K562 (cell line): Measurements from ENCODE around the gene CRABP2. TPM values are rescaled to one million over a fixed set of nuclear protein-coding genes. Genes with fewer than 3 reads are reported as not detected.

Source experiments
- ATF2 ChIP-seq: sonication (generic); formaldehyde crosslinking; IDR thresholded peaks from 2 replicates; pipeline ENCODE4 v1.8.1; 2022; ENCODE audit warnings: missing genetic modification reagents
- CSDE1 ChIP-seq, 2 experiments: fragments of 450-650 bp; IDR thresholded peaks; 2 replicates each; pipeline ENCODE4 v1.6.1; 2016; ENCODE audit warnings: mild to moderate bottlenecking in 1 of 2
- E2F6 ChIP-seq, 2 experiments: IDR thresholded peaks; 2 replicates each; pipeline ENCODE4 v1.6.1; 2011; ENCODE audit warnings: borderline replicate concordance in 1 of 2, control low read depth in 1 of 2, low read depth in 1 of 2, low read length in 1 of 2, mild to moderate bottlenecking in 1 of 2, mixed read lengths in 1 of 2, moderate library complexity in 1 of 2; ENCODE audit not compliant: insufficient read depth in 1 of 2, insufficient read length in 1 of 2, poor library complexity in 1 of 2, severe bottlenecking in 1 of 2; ENCODE audit errors: extremely low read depth in 1 of 2
- FIP1L1 ChIP-seq: fragments of 200-400 bp; formaldehyde crosslinking; IDR thresholded peaks from 2 replicates; pipeline ENCODE4 v1.6.1; 2018; ENCODE audit warnings: mild to moderate bottlenecking, low read depth, low read length; ENCODE audit not compliant: poor library complexity, severe bottlenecking
- KAT8 ChIP-seq: fragments of 450-650 bp; IDR thresholded peaks from 2 replicates; pipeline ENCODE4 v1.6.1; 2016; ENCODE audit warnings: low read depth, mild to moderate bottlenecking
- KLF13 ChIP-seq: fragments of 450-650 bp; IDR thresholded peaks from 2 replicates; pipeline ENCODE4 v1.6.1; 2016; ENCODE audit warnings: missing genetic modification characterization, low read depth, mild to moderate bottlenecking, missing compliant biosample characterization, moderate library complexity, borderline replicate concordance
- MYC ChIP-seq, 2 experiments: fragments of 250-450 bp in 1 of 2; sonication (Bioruptor Pico) in 1 of 2; IDR thresholded peaks; 2 replicates each; pipeline versions ENCODE4 v1.5.1 to v1.6.1; 2012 to 2021; ENCODE audit warnings: low read depth in 2 of 2, borderline replicate concordance in 1 of 2, improper control_type of control experiment in 1 of 2, low read length in 1 of 2, mild to moderate bottlenecking in 1 of 2, moderate library complexity in 1 of 2
- NCOA6 ChIP-seq: fragments of 450-650 bp; IDR thresholded peaks from 2 replicates; pipeline ENCODE4 v1.6.1; 2017; ENCODE audit warnings: mild to moderate bottlenecking
- NFRKB ChIP-seq: fragments of 450-650 bp; IDR thresholded peaks from 2 replicates; pipeline ENCODE4 v1.6.1; 2016; ENCODE audit warnings: low read depth
- POLR2AphosphoS2 ChIP-seq: IDR thresholded peaks from 2 replicates; pipeline ENCODE4 v1.6.1; 2012; ENCODE audit warnings: low read length, improper control_type of control experiment
- POLR2AphosphoS5 ChIP-seq: IDR thresholded peaks from 2 replicates; pipeline ENCODE4 v1.6.1; 2011; ENCODE audit warnings: mild to moderate bottlenecking, low read depth, low read length, moderate library complexity; ENCODE audit not compliant: control insufficient read depth, insufficient read depth
- POLR2H ChIP-seq: IDR thresholded peaks from 2 replicates; pipeline ENCODE4 v1.6.1; 2016; ENCODE audit warnings: missing genetic modification characterization, low read depth, mild to moderate bottlenecking, control low read depth, missing compliant biosample characterization, moderate library complexity
- SMAD4 ChIP-seq: fragments of 250-450 bp; sonication (Bioruptor Pico); conservative IDR thresholded peaks from 2 replicates; pipeline ENCODE4 v1.8.0; 2021; ENCODE audit warnings: inconsistent platforms, mild to moderate bottlenecking, moderate library complexity
- SRSF7 ChIP-seq: fragments of 200-400 bp; formaldehyde crosslinking; optimal IDR thresholded peaks from 2 replicates; pipeline ENCODE3; 2017; ENCODE audit warnings: mild to moderate bottlenecking, low read depth, low read length
- TCFL5 ChIP-seq: fragments of 250-450 bp; sonication (Bioruptor Pico); conservative IDR thresholded peaks from 2 replicates; pipeline ENCODE4 v1.6.1; 2021; ENCODE audit warnings: mild to moderate bottlenecking, moderate library complexity, matching md5 sums
- USF1 ChIP-seq: sonication (generic); formaldehyde crosslinking; IDR thresholded peaks from 2 replicates; pipeline ENCODE4 v1.9.0; 2022; ENCODE audit warnings: mild to moderate bottlenecking, missing genetic modification reagents
- YY1 ChIP-seq, 3 experiments: IDR thresholded peaks; 2 replicates each; pipeline ENCODE4 v1.6.1; 2011; ENCODE audit warnings: low read length in 2 of 3, mild to moderate bottlenecking in 2 of 3, moderate library complexity in 2 of 3, borderline replicate concordance in 1 of 3, control low read depth in 1 of 3, low read depth in 1 of 3; ENCODE audit not compliant: insufficient read depth in 3 of 3, insufficient replicate concordance in 2 of 3, control insufficient read depth in 1 of 3, insufficient read length in 1 of 3; ENCODE audit errors: extremely low read depth in 1 of 3
- ZBTB5 ChIP-seq: fragments of 450-650 bp; IDR thresholded peaks from 2 replicates; pipeline ENCODE4 v1.6.1; 2017; ENCODE audit warnings: antibody characterized with exemption
- ZNF551 ChIP-seq: fragments of 250-450 bp; sonication (Bioruptor Pico); IDR thresholded peaks from 2 replicates; pipeline ENCODE4 v1.5.0; 2021; ENCODE audit warnings: mild to moderate bottlenecking, moderate library complexity
- polyA plus RNA-seq, 8 experiments: library from polyadenylated mRNA; depleted of rRNA in 4 of 8; stranded (reverse) in 5 of 8; unstranded in 3 of 8; fragments of >200 nt; fragmentation: Nextera tagmentation in 2 of 8; fragmentation: Illumina TruSeq in 1 of 8; extraction: Ambion mirVana in 2 of 8; extraction: Trizol in 1 of 8; gene quantifications; 2 replicates each; pipeline versions ENCODE4 v1.2.1 to v1.2.3, GENCODE V29; 2011 to 2014; ENCODE audit warnings: inconsistent platforms in 1 of 8, missing spikeins in 1 of 8
- total RNA-seq, 7 experiments: library from RNA; depleted of rRNA in 6 of 7; stranded (reverse); fragments of >200 nt in 6 of 7; fragmentation: Illumina TruSeq in 2 of 7; extraction: Trizol in 2 of 7; gene quantifications; 2 replicates each; pipeline versions ENCODE4 v1.2.1 to v1.2.3, GENCODE V29; 2011 to 2021; ENCODE audit warnings: low replicate concordance in 1 of 7

CRABP2 gene
- total and polyA plus RNA-seq, 9 of the 15 experiments (the other 6 are each of a cell fraction or from before 2014, with no cell fraction given): 0.30 to 2.5 (median 0.82) TPM

- peak in 1 of 3 experiments; percentile 31 for TF ChIP-seq YY1 (IDR thresholded peaks at IDR 0.05; ENCODE audit: borderline replicate concordance in 1 of 3, control insufficient read depth in 1 of 3, extremely low read depth in 1 of 3, insufficient read depth in 3 of 3, insufficient read length in 1 of 3, insufficient replicate concordance in 2 of 3, low read depth in 1 of 3, low read length in 2 of 3)
- peak; percentile 25; the same call in 1 of the 2 replicates for TF ChIP-seq SMAD4 (CRISPR knock-in tag)
- TF ChIP-seq CSDE1 (IDR thresholded peaks at IDR 0.05): no peak
- TF ChIP-seq ZNF551: no peak
- TF ChIP-seq KAT8: no peak
- TF ChIP-seq POLR2AphosphoS5: no peak
- no peak for TF ChIP-seq NFRKB
- TF ChIP-seq MYC (IDR thresholded peaks at IDR 0.05; ENCODE audit: low read depth, low read length): peak; percentile 48; the same call in 1 of the 2 replicates
- TF ChIP-seq MYC (CRISPR knock-in tag; IDR thresholded peaks at IDR 0.05; ENCODE audit: borderline replicate concordance, low read depth): peak; percentile 60; the same call in 1 of the 2 replicates
- no peak for TF ChIP-seq NCOA6
- no peak for TF ChIP-seq USF1 (CRISPR knock-in tag)
- TF ChIP-seq E2F6 (IDR thresholded peaks at IDR 0.05; ENCODE audit: borderline replicate concordance in 1 of 2, extremely low read depth in 1 of 2, insufficient read depth in 1 of 2, insufficient read length in 1 of 2, low read depth in 1 of 2, low read length in 1 of 2, poor library complexity in 1 of 2, severe bottlenecking in 1 of 2): peak in 1 of 2 experiments; percentile 65
- peak; percentile 33 for TF ChIP-seq FIP1L1
- TF ChIP-seq ZBTB5: no peak
- TF ChIP-seq SRSF7: no peak
- no peak for TF ChIP-seq ATF2 (CRISPR knock-in tag)
- TF ChIP-seq KLF13 (tag): no peak
- TF ChIP-seq POLR2AphosphoS2: no peak
- no peak for TF ChIP-seq POLR2H (tag)
- TF ChIP-seq TCFL5 (CRISPR knock-in tag): no peak
Observed at GRCh38 chr1:156750711-156751450, 45.5 kb upstream of the CRABP2 start (continued).
